ENCODE data around the gene ASTN1. TPM values are rescaled to one million over a fixed set of nuclear protein-coding genes. Genes with fewer than 3 reads are reported as not detected.

The ASTN1 gene
- total RNA-seq, 1 experiment from 2014 or later: 0.05 TPM

- no peaks in the 10 kb centered on the region for H3K27me3 ChIP-seq (ENCODE audit: control insufficient read depth, insufficient read depth, low read length)
- no peak overlapping the region for H3K27ac ChIP-seq (ENCODE audit: low read length)
- no peaks in the 10 kb centered on the region for H3K9me3 ChIP-seq (ENCODE audit: control insufficient read depth, insufficient read depth, low read depth, low read length)
- TF ChIP-seq POLR2AphosphoS5 (IDR thresholded peaks at IDR 0.05; ENCODE audit: low read depth, low read length) (no peak), SIN3A (IDR thresholded peaks at IDR 0.05; ENCODE audit: borderline replicate concordance, insufficient read depth, low read depth, low read length) (no peak), REST (IDR thresholded peaks at IDR 0.05; ENCODE audit: insufficient read depth in 1 of 2, low read depth in 2 of 2, low read length in 1 of 2) (no peak), TCF7L2 (IDR thresholded peaks at IDR 0.05; ENCODE audit: low read depth, low read length) (no peak), CTCF (IDR thresholded peaks at IDR 0.05) (no peak)
- H3K4me1 ChIP-seq (ENCODE audit: control insufficient read depth, insufficient read depth, low read length): no peaks in the 10 kb centered on the region; the same call in 1 of the 2 replicates
- in situ Hi-C loops (cut with HindIII; ENCODE audit: low pct_unique_long_range_greater_than_20kb, low sequenced_read_pairs) (no loop called here), intact Hi-C loops (cut with micrococcal nuclease; ENCODE audit: unreplicated experiment) (no loop called here)
- ChIA-PET POLR2A (no interaction called here), CTCF (no interaction called here)
- no peaks in the 10 kb centered on the region for H3K36me3 ChIP-seq (ENCODE audit: control insufficient read depth, insufficient read depth, low read length)
- no peak overlapping the region for H3K4me3 ChIP-seq (ENCODE audit: low read depth in 2 of 2, low read length in 2 of 2)
- DNase-seq (ENCODE audit: low read depth, low spot score): no peak
- no TSS peak for BruUV-seq (replicated peaks)
- ATAC-seq: no peak
Measured at GRCh38 chr1:177002891-177003290, 161.6 kb downstream of the ASTN1 start.

GRCh38 chr1:177001556-177001955 lies 163.0 kb downstream of the ASTN1 start:
- POLR2A ChIA-PET: no interaction called here
- TF ChIP-seq POLR2AphosphoS5 (IDR thresholded peaks at IDR 0.05; ENCODE audit: low read depth, low read length) (no peak), CTCF (IDR thresholded peaks at IDR 0.05) (no peak), TCF7L2 (IDR thresholded peaks at IDR 0.05; ENCODE audit: low read depth, low read length) (no peak), SIN3A (IDR thresholded peaks at IDR 0.05; ENCODE audit: borderline replicate concordance, insufficient read depth, low read depth, low read length) (no peak), REST (IDR thresholded peaks at IDR 0.05; ENCODE audit: insufficient read depth in 1 of 2, low read depth in 2 of 2, low read length in 1 of 2) (no peak)
- Histone ChIP-seq H3K9me3 (ENCODE audit: control insufficient read depth, insufficient read depth, low read depth, low read length) (no peaks in the 10 kb centered on the region), H3K36me3 (ENCODE audit: control insufficient read depth, insufficient read depth, low read length) (no peaks in the 10 kb centered on the region), H3K4me3 (ENCODE audit: low read depth in 2 of 2, low read length in 2 of 2) (no peak overlapping the region), H3K27me3 (ENCODE audit: control insufficient read depth, insufficient read depth, low read length) (no peaks in the 10 kb centered on the region), H3K4me1 (ENCODE audit: control insufficient read depth, insufficient read depth, low read length) (no peaks in the 10 kb centered on the region; the same call in 1 of the 2 replicates), H3K27ac (ENCODE audit: low read length) (no peak overlapping the region)
- BruUV-seq (replicated peaks): no TSS peak
- DNase-seq (ENCODE audit: low read depth, low spot score) (no peak), ATAC-seq (no peak)
- intact Hi-C loops (cut with micrococcal nuclease; ENCODE audit: unreplicated experiment): no loop called here
- in situ Hi-C loops (cut with HindIII; ENCODE audit: low pct_unique_long_range_greater_than_20kb, low sequenced_read_pairs): no loop called here
- CTCF ChIA-PET: no interaction called here

Measured in Panc1 (cell line).